ENCODE data around the gene TCFL5.

The TCFL5 gene

GRCh38 chr20:62861726-62862336, at the start of gene TCFL5:
TCFL5 (minus strand) TSS chr20:62861822; CDS start chr20:62861670, 152 bp downstream.
- ATAC-seq (peak; percentile 89), DNase-seq (peak; percentile 93)
- Mint-ChIP-seq H3K36me3 (ENCODE audit: low read depth) (no peaks in the 10 kb centered on the region), H3K27ac (peak within 1 kb of the TSS; percentile 16), H3K9me3 (peaks cover 7% of the 10 kb centered on the region), H3K4me3 (peak within 1 kb of the TSS; percentile 72), H3K27me3 (peaks cover 5% of the 10 kb centered on the region), H3K4me1 (peaks cover 29% of the 10 kb centered on the region)

- Mint-ChIP-seq H3K27ac (no peak overlapping the region), H3K4me1 (peaks cover 28% of the 10 kb centered on the region), H3K4me3 (no peak overlapping the region), H3K36me3 (ENCODE audit: low read depth) (peaks cover 49% of the 10 kb centered on the region), H3K27me3 (no peaks in the 10 kb centered on the region), H3K9me3 (no peaks in the 10 kb centered on the region)
- DNase-seq, result no peak
- no peak for ATAC-seq
These were observed 49.3 kb upstream of the TCFL5 start for GRCh38 chr20:62910777-62911497.

- H3K9me3 Mint-ChIP-seq, result no peaks in the 10 kb centered on the region
- peaks cover 55% of the 10 kb centered on the region for H3K36me3 Mint-ChIP-seq (ENCODE audit: low read depth)
- H3K4me1 Mint-ChIP-seq, result peaks cover 22% of the 10 kb centered on the region
- DNase-seq (no peak), ATAC-seq (no peak)
- no peak overlapping the region for H3K4me3 Mint-ChIP-seq
- H3K27me3 Mint-ChIP-seq, result no peaks in the 10 kb centered on the region
- no peak overlapping the region for H3K27ac Mint-ChIP-seq
These were observed 48.7 kb upstream of the TCFL5 start for GRCh38 chr20:62910217-62910766.

GRCh38 chr20:62908971-62909791, 47.6 kb upstream of the TCFL5 start:
- H3K27me3 Mint-ChIP-seq, result no peaks in the 10 kb centered on the region
- DNase-seq (no peak), ATAC-seq (no peak)
- peaks cover 15% of the 10 kb centered on the region for H3K4me1 Mint-ChIP-seq
- no peaks in the 10 kb centered on the region for H3K9me3 Mint-ChIP-seq
- H3K27ac Mint-ChIP-seq, result no peak overlapping the region
- H3K36me3 Mint-ChIP-seq (ENCODE audit: low read depth), result peaks cover 64% of the 10 kb centered on the region
- no peak overlapping the region for H3K4me3 Mint-ChIP-seq

GRCh38 chr20:62907384-62908317, 46.0 kb upstream of the TCFL5 start:
- H3K36me3 Mint-ChIP-seq (ENCODE audit: low read depth), result peaks cover 65% of the 10 kb centered on the region
- H3K9me3 Mint-ChIP-seq, result no peaks in the 10 kb centered on the region
- ATAC-seq, result peak; percentile 57
- H3K4me1 Mint-ChIP-seq, result peaks cover 24% of the 10 kb centered on the region
- H3K27ac Mint-ChIP-seq, result peak overlapping the region; percentile 34
- no peak overlapping the region for H3K4me3 Mint-ChIP-seq
- DNase-seq, result peak; percentile 48
- H3K27me3 Mint-ChIP-seq, result no peaks in the 10 kb centered on the region

- Mint-ChIP-seq H3K27me3 (no peaks in the 10 kb centered on the region), H3K9me3 (no peaks in the 10 kb centered on the region), H3K27ac (no peak overlapping the region), H3K36me3 (ENCODE audit: low read depth) (peaks cover 70% of the 10 kb centered on the region), H3K4me1 (peaks cover 24% of the 10 kb centered on the region), H3K4me3 (no peak overlapping the region)
- ATAC-seq (no peak), DNase-seq (no peak)
These were observed 45.2 kb upstream of the TCFL5 start for GRCh38 chr20:62906647-62907375.

GRCh38 chr20:62906209-62906608, 44.6 kb upstream of the TCFL5 start:
- peaks cover 66% of the 10 kb centered on the region for H3K36me3 Mint-ChIP-seq (ENCODE audit: low read depth)
- ATAC-seq, result no peak
- no peak for DNase-seq
- no peak overlapping the region for H3K27ac Mint-ChIP-seq
- no peak overlapping the region for H3K4me3 Mint-ChIP-seq
- peaks cover 24% of the 10 kb centered on the region for H3K4me1 Mint-ChIP-seq
- no peaks in the 10 kb centered on the region for H3K9me3 Mint-ChIP-seq
- no peaks in the 10 kb centered on the region for H3K27me3 Mint-ChIP-seq

GRCh38 chr20:62905536-62906117, 44.0 kb upstream of the TCFL5 start:
- no peak overlapping the region for H3K27ac Mint-ChIP-seq

GRCh38 chr20:62902926-62903615, 41.4 kb upstream of the TCFL5 start:
- no peak overlapping the region for H3K4me3 Mint-ChIP-seq
- H3K4me1 Mint-ChIP-seq, result peaks cover 46% of the 10 kb centered on the region
- no peaks in the 10 kb centered on the region for H3K9me3 Mint-ChIP-seq
- ATAC-seq, result peak; percentile 52
- no peak for DNase-seq
- no peak overlapping the region for H3K27ac Mint-ChIP-seq
- H3K36me3 Mint-ChIP-seq (ENCODE audit: low read depth), result peaks cover 51% of the 10 kb centered on the region
- H3K27me3 Mint-ChIP-seq, result no peaks in the 10 kb centered on the region

More at GRCh38 chr20:62905536-62906117, 44.0 kb upstream of the TCFL5 start:
- Mint-ChIP-seq H3K27me3 (no peaks in the 10 kb centered on the region), H3K9me3 (no peaks in the 10 kb centered on the region), H3K4me1 (peaks cover 28% of the 10 kb centered on the region), H3K4me3 (no peak overlapping the region), H3K36me3 (ENCODE audit: low read depth) (peaks cover 63% of the 10 kb centered on the region)
- DNase-seq (no peak), ATAC-seq (no peak)

- Mint-ChIP-seq H3K9me3 (no peaks in the 10 kb centered on the region), H3K4me1 (peaks cover 41% of the 10 kb centered on the region), H3K27ac (no peak overlapping the region)
These were observed 40.3 kb upstream of the TCFL5 start for GRCh38 chr20:62901891-62902290.

GRCh38 chr20:62900692-62901584, 39.3 kb upstream of the TCFL5 start:
- Mint-ChIP-seq H3K9me3 (no peaks in the 10 kb centered on the region), H3K27me3 (no peaks in the 10 kb centered on the region), H3K4me3 (no peak overlapping the region), H3K27ac (no peak overlapping the region), H3K4me1 (peaks cover 41% of the 10 kb centered on the region), H3K36me3 (ENCODE audit: low read depth) (peaks cover 37% of the 10 kb centered on the region)
- ATAC-seq (peak; percentile 6), DNase-seq (no peak)

More at GRCh38 chr20:62901891-62902290, 40.3 kb upstream of the TCFL5 start:
- DNase-seq (no peak), ATAC-seq (no peak)
- Mint-ChIP-seq H3K36me3 (ENCODE audit: low read depth) (peaks cover 43% of the 10 kb centered on the region), H3K27me3 (no peaks in the 10 kb centered on the region), H3K4me3 (no peak overlapping the region)
